Measurements from ENCODE around the gene AP1G2.
"Not testable (repeated sequence)": the region's sequence is repeated elsewhere in the genome, so short reads cannot be mapped to it uniquely, and the experiment has no call there.

Gene AP1G2

GRCh38 chr14:23567186-23568020, at the start of gene AP1G2:
TSS of gene AP1G2 (minus strand) at chr14:23567791. CDS start at chr14:23567314, 477 bp downstream.
- DNase-seq: peak; percentile 95

GRCh38 chr14:23615856-23616255, 48.3 kb upstream of the AP1G2 start:
- DNase-seq: no peak

GRCh38 chr14:23614395-23614828, 46.8 kb upstream of the AP1G2 start:
- DNase-seq: no peak

- no peak for DNase-seq
Observed at GRCh38 chr14:23613242-23614070, 45.9 kb upstream of the AP1G2 start.

- DNase-seq: no peak
Observed at GRCh38 chr14:23612802-23613201, 45.2 kb upstream of the AP1G2 start.

- no peak for DNase-seq
Observed at GRCh38 chr14:23612354-23612732, 44.8 kb upstream of the AP1G2 start.

- no peak for DNase-seq
Observed at GRCh38 chr14:23610815-23611289, 43.3 kb upstream of the AP1G2 start.

- DNase-seq: peak; percentile 45
Observed at GRCh38 chr14:23610090-23610814, 42.7 kb upstream of the AP1G2 start.

GRCh38 chr14:23609411-23610089, 42.0 kb upstream of the AP1G2 start:
- not testable (repeated sequence) for DNase-seq

- DNase-seq: no peak
Observed at GRCh38 chr14:23609001-23609400, 41.4 kb upstream of the AP1G2 start.

- DNase-seq: no peak
Observed at GRCh38 chr14:23608454-23608853, 40.9 kb upstream of the AP1G2 start.

GRCh38 chr14:23605931-23606585, 38.5 kb upstream of the AP1G2 start:
- peak; percentile 80 for DNase-seq

GRCh38 chr14:23604675-23605170, 37.1 kb upstream of the AP1G2 start:
- DNase-seq: no peak

GRCh38 chr14:23604148-23604547, 36.6 kb upstream of the AP1G2 start:
- no peak for DNase-seq

- no peak for DNase-seq
Observed at GRCh38 chr14:23603103-23603502, 35.5 kb upstream of the AP1G2 start.

- DNase-seq: no peak
Observed at GRCh38 chr14:23602181-23603095, 34.8 kb upstream of the AP1G2 start.

GRCh38 chr14:23601845-23602180, 34.2 kb upstream of the AP1G2 start:
- DNase-seq: no peak

- DNase-seq: no peak
Observed at GRCh38 chr14:23601424-23601823, 33.8 kb upstream of the AP1G2 start.

GRCh38 chr14:23600806-23601205, 33.2 kb upstream of the AP1G2 start:
- no peak for DNase-seq

- DNase-seq: no peak
Observed at GRCh38 chr14:23600322-23600707, 32.7 kb upstream of the AP1G2 start.

- DNase-seq: not testable (repeated sequence)
Observed at GRCh38 chr14:23594191-23594590, 26.6 kb upstream of the AP1G2 start.
